HepG2 (cell line): Measurements from ENCODE around the gene NEDD8. TPM values are rescaled to one million over a fixed set of nuclear protein-coding genes. Genes with fewer than 3 reads are reported as not detected.

ENCODE experiments used
- ATAC-seq: fragments of 200-7000 bp; cut with Tn5 transposase; 3 replicates; pipeline ENCODE4 v1.9.1; 2020; ENCODE audit warnings: mild to moderate bottlenecking, moderate library complexity
- BruUV-seq: library from RNA; stranded (reverse); fragments of 400-500 nt; replicated peaks from 2 replicates; lab custom pipeline; 2021; lab: Mats Ljungman, UMichigan
- CTCF ChIA-PET: fragments of 300-600 bp; formaldehyde crosslinking; extraction: SDS; loops from one replicate; lab custom pipeline; 2021; ENCODE audit warnings: low total read pairs, inconsistent platforms, low intra/inter-chr PET ratio; lab: Yijun Ruan, JAX
- POLR2A ChIA-PET: fragments of 350-600 bp; sonication (Branson Sonifier 250); formaldehyde crosslinking; loops from one replicate; lab custom pipeline; 2020; ENCODE audit warnings: antibody characterized with exemption, inconsistent platforms; lab: Yijun Ruan, JAX
- DNase-seq: peaks from one replicate; pipeline ENCODE4 v3.0.0-alpha.2; 2015; ENCODE audit warnings: low spot score
- FAIRE-seq: peaks from 3 replicates; lab custom pipeline; 2011; peaks lifted over from hg19 to GRCh38; lab: Jason Lieb, UNC
- H2AFZ ChIP-seq: one replicate; pipeline ENCODE4 v1.6.1; 2011; ENCODE audit warnings: low read length, inconsistent platforms
- H3K27ac ChIP-seq: fragments of 300-600 bp; 3 replicates; pipeline ENCODE4 v1.8.0; 2011; ENCODE audit warnings: mixed run types, mild to moderate bottlenecking, mixed read lengths, low read length, inconsistent platforms; ENCODE audit not compliant: insufficient read depth; ENCODE audit errors: extremely low read length
- H3K27me3 ChIP-seq, 2 experiments: fragments of 200-600 bp in 1 of 2; 2 replicates in 1 of 2; 3 replicates in 1 of 2; pipeline versions ENCODE4 v1.6.0 to v1.8.0; 2011; ENCODE audit warnings: low read length in 2 of 2, mild to moderate bottlenecking in 2 of 2, moderate library complexity in 2 of 2, inconsistent platforms in 1 of 2; ENCODE audit not compliant: insufficient read depth in 2 of 2, control insufficient read depth in 1 of 2
- H3K36me3 ChIP-seq, 2 experiments: fragments of 200-600 bp in 1 of 2; replicated peaks in 1 of 2; 2 replicates in 1 of 2; 3 replicates in 1 of 2; pipeline versions ENCODE4 v1.5.1 to v1.8.0; 2011; ENCODE audit warnings: low read length in 2 of 2, inconsistent platforms in 1 of 2; ENCODE audit not compliant: insufficient read depth in 2 of 2, control insufficient read depth in 1 of 2
- H3K4me1 ChIP-seq: 2 replicates; pipeline ENCODE4 v1.5.1; 2012; ENCODE audit warnings: low read length, inconsistent platforms; ENCODE audit not compliant: insufficient read depth
- H3K4me2 ChIP-seq: 2 replicates; pipeline ENCODE4 v1.6.0; 2011; ENCODE audit warnings: low read depth, low read length, inconsistent platforms
- H3K4me3 ChIP-seq, 3 experiments: fragments of 200-600 bp in 1 of 3; sonication (generic), shearing (Covaris generic) in 1 of 3; replicated peaks in 1 of 3; 2 replicates each; pipeline ENCODE4 v1.5.1; 2011 to 2016; ENCODE audit warnings: low read length in 3 of 3, inconsistent platforms in 2 of 3, low read depth in 2 of 3, mild to moderate bottlenecking in 2 of 3, control low read depth in 1 of 3, mixed read lengths in 1 of 3; ENCODE audit not compliant: insufficient read depth in 1 of 3
- H3K79me2 ChIP-seq: one replicate; pipeline ENCODE4 v1.6.1; 2011; ENCODE audit warnings: low read length, inconsistent platforms; ENCODE audit not compliant: insufficient read depth
- H3K9ac ChIP-seq: 2 replicates; pipeline ENCODE4 v1.6.0; 2011; ENCODE audit warnings: mild to moderate bottlenecking, low read depth, low read length, inconsistent platforms; ENCODE audit not compliant: insufficient read depth
- H3K9me3 ChIP-seq: 2 replicates; pipeline ENCODE4 v1.5.1; 2012; ENCODE audit warnings: mild to moderate bottlenecking, low read length
- H4K20me1 ChIP-seq: 2 replicates; pipeline ENCODE4 v1.6.0; 2011; ENCODE audit warnings: inconsistent platforms, mild to moderate bottlenecking, low read length, moderate library complexity; ENCODE audit not compliant: insufficient read depth
- AKAP8 ChIP-seq: sonication (generic); formaldehyde crosslinking; IDR thresholded peaks from 2 replicates; pipeline ENCODE4 v1.5.1; 2020; ENCODE audit warnings: mild to moderate bottlenecking, missing genetic modification reagents
- FOXK2 ChIP-seq: fragments of 450-650 bp; IDR thresholded peaks from 2 replicates; pipeline ENCODE4 v1.6.1; 2016
- HIC2 ChIP-seq: sonication (generic); formaldehyde crosslinking; IDR thresholded peaks from 2 replicates; pipeline ENCODE4 v1.9.0; 2022; ENCODE audit warnings: low read depth, missing genetic modification reagents
- IRF9 ChIP-seq: sonication (generic); formaldehyde crosslinking; IDR thresholded peaks from 2 replicates; pipeline ENCODE4 v1.8.0; 2022; ENCODE audit warnings: missing genetic modification reagents, mild to moderate bottlenecking, borderline replicate concordance
- SALL1 ChIP-seq: sonication (generic); formaldehyde crosslinking; IDR thresholded peaks from 2 replicates; pipeline ENCODE4 v1.8.0; 2022; ENCODE audit warnings: mild to moderate bottlenecking, missing genetic modification reagents
- SIX1 ChIP-seq: sonication (generic); formaldehyde crosslinking; IDR thresholded peaks from 2 replicates; pipeline ENCODE4 v1.4.0; 2020; ENCODE audit warnings: missing genetic modification reagents, borderline replicate concordance
- TSC22D2 ChIP-seq: sonication (generic); formaldehyde crosslinking; IDR thresholded peaks from 2 replicates; pipeline ENCODE4 v1.5.1; 2020; ENCODE audit warnings: missing genetic modification reagents, mild to moderate bottlenecking, borderline replicate concordance
- ZMYM3 ChIP-seq: sonication (generic); formaldehyde crosslinking; IDR thresholded peaks from 2 replicates; pipeline ENCODE4 v1.5.1; 2020; ENCODE audit warnings: mild to moderate bottlenecking, missing genetic modification reagents
- ZNF30 ChIP-seq: sonication (generic); formaldehyde crosslinking; IDR thresholded peaks from 2 replicates; pipeline ENCODE4 v1.5.0; 2020; ENCODE audit warnings: mild to moderate bottlenecking, missing genetic modification reagents
- ZNF782 ChIP-seq: sonication (generic); formaldehyde crosslinking; IDR thresholded peaks from 2 replicates; pipeline ENCODE4 v1.4.0; 2020; ENCODE audit warnings: missing genetic modification reagents, mild to moderate bottlenecking, borderline replicate concordance
- ZNF879 ChIP-seq: sonication (generic); formaldehyde crosslinking; IDR thresholded peaks from 2 replicates; pipeline ENCODE4 v1.8.1; 2023; ENCODE audit warnings: missing genetic modification reagents
- WGBS: methylation state at CpG from one replicate; pipeline ENCODE4 v1.1.6; 2017; ENCODE audit warnings: low lambda C conversion rate; 5-methylcytosine and 5-hydroxymethylcytosine counted together
- in situ Hi-C: cut with HindIII; loops from 2 replicates; pipeline ENCODE4 v1.10.0; 2017; ENCODE audit warnings: low pct_unique_long_range_greater_than_20kb; ENCODE audit not compliant: extremely low pct_ligation_motif_present
- intact Hi-C: fragments of 100-400 bp; cut with micrococcal nuclease; formaldehyde crosslinking; loops from one replicate; pipeline ENCODE4 v1.10.0; 2022; ENCODE audit not compliant: unreplicated experiment
- polyA plus RNA-seq, 8 experiments: library from polyadenylated mRNA; depleted of rRNA in 3 of 8; stranded (reverse) in 7 of 8; unstranded in 1 of 8; fragments of >200 nt; fragmentation: Illumina TruSeq in 4 of 8; extraction: Trizol in 4 of 8; gene quantifications; 2 replicates each; pipeline versions ENCODE4 v1.2.1 to v1.2.3, GENCODE V29; 2011 to 2016; ENCODE audit warnings: low read depth in 4 of 8, missing spikeins in 1 of 8, mixed read lengths in 1 of 8; ENCODE audit not compliant: insufficient read depth in 1 of 8
- total RNA-seq, 5 experiments: library from RNA; depleted of rRNA; stranded (reverse); fragments of >200 nt; fragmentation: Illumina TruSeq; extraction: Trizol; gene quantifications; 2 replicates each; pipeline ENCODE4 v1.2.3, GENCODE V29; 2016; ENCODE audit warnings: low read depth in 1 of 5
- TF ChIP-seq, protein P1 (sequence below): sonication (generic); formaldehyde crosslinking; IDR thresholded peaks from 2 replicates; pipeline ENCODE4; 2020; ENCODE audit warnings: missing genetic modification reagents, mild to moderate bottlenecking, borderline replicate concordance
- TF ChIP-seq, protein P2 (sequence below), 2 experiments: sonication (generic) in 1 of 2; formaldehyde crosslinking in 1 of 2; IDR thresholded peaks; 2 replicates each; pipeline versions ENCODE4 v1.5.1 to v1.6.1; 2011 to 2020; ENCODE audit warnings: borderline replicate concordance in 1 of 2, low read depth in 1 of 2, low read length in 1 of 2, mild to moderate bottlenecking in 1 of 2, missing genetic modification reagents in 1 of 2, moderate library complexity in 1 of 2

The NEDD8 gene
- total and polyA plus RNA-seq, 2 of the 13 experiments (the other 11 are each of a cell fraction or from before 2014, with no cell fraction given), result 535 to 713 TPM

DNA sequence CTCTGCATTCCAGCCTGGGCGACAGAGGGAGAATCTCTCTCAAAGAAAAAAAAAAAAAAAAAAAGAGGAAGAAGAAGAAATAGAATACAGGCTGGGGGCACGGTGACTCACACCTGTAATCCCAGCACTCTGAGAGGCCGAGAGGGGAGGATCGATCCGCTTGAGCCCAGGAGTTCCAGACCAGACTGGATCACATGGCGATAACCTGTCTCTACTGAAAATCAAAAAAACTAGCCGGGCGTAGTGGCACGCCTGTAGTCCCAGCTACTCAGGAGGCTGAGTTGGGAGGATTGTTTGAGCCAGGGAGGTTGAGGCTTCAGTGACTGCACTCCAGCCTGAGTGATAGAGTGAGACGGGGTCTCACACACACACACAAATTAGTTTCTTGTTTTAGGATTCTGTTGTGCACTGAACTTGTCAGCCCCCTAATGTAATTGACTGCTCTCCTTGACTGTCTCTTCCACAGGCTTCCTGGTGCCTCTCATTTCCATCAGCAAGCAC lies 11.2 kb upstream of the NEDD8 start:
- intact Hi-C loops (loop anchor here (1.0 to 2.0 kb wide), 5 partner anchors 28 to 187 kb away; partner anchors contain the start of genes IPO4 and RABGGTA), in situ Hi-C loops (loop anchor here (5.0 to 10.0 kb wide), 2 partner anchors 54 to 191 kb away; partner anchors contain the start of genes DHRS1 and NOP9)
- Histone ChIP-seq H3K4me3 (peak overlapping the region; percentile 47 to 81 (median 71)), H3K9me3 (no peaks in the 10 kb centered on the region), H3K79me2 (peaks cover 11% of the 10 kb centered on the region), H3K27ac (peak overlapping the region; percentile 91), H3K4me2 (peak overlapping the region; percentile 87), H2AFZ (peak overlapping the region; percentile 58), H3K36me3 (peaks cover 18 to 28% of the 10 kb centered on the region in 2 experiments), H3K9ac (peak overlapping the region; percentile 77), H4K20me1 (0 out of 2 replicates have a peak, but pooled peaks cover 3% of the 10 kb centered on the region), H3K4me1 (peaks cover 47% of the 10 kb centered on the region), H3K27me3 (no peaks in the 10 kb centered on the region; a peak in 1 of 5 replicates)
- ChIA-PET CTCF (interaction anchor here (1.3 to 5.4 kb wide), 9 partner anchors 9 to 188 kb away, joined by 3 to 217 read pairs (median 7); partner anchors contain the start of genes CIDEB, DHRS1, MDP1 and NOP9), POLR2A (interaction anchor here (0.7 to 18.0 kb wide), 42 partner anchors 9 to 937 kb away, joined by 3 to 850 read pairs (median 20); partner anchors contain the start of genes BCL2L2, CBLN3, CHMP4A and CIDEB)
- BruUV-seq, result no TSS peak
- FAIRE-seq, result peak; percentile 15
- peak; percentile 72 for DNase-seq
- WGBS, result 29% methylated on average over 10 of the region's 10 CpGs
- ATAC-seq, result peak; percentile 12
- TF ChIP-seq SALL1 (CRISPR knock-in tag) (peak; percentile 45; the same call in 1 of the 2 replicates), SIX1 (no peak), ZNF879 (CRISPR knock-in tag) (no peak), AKAP8 (CRISPR knock-in tag) (peak; percentile 3), ZNF30 (0 out of 2 replicates have a peak, but pooled peaks have one; percentile 11), ZMYM3 (CRISPR knock-in tag) (peak; percentile 76), ZNF782 (CRISPR knock-in tag) (0 out of 2 replicates have a peak, but pooled peaks have one; percentile 8), IRF9 (no peak), HIC2 (CRISPR knock-in tag) (peak; percentile 51), FOXK2 (no peak), TSC22D2 (CRISPR knock-in tag) (0 out of 2 replicates have a peak, but pooled peaks have one; percentile 53)
- TF ChIP-seq, protein P1, sequence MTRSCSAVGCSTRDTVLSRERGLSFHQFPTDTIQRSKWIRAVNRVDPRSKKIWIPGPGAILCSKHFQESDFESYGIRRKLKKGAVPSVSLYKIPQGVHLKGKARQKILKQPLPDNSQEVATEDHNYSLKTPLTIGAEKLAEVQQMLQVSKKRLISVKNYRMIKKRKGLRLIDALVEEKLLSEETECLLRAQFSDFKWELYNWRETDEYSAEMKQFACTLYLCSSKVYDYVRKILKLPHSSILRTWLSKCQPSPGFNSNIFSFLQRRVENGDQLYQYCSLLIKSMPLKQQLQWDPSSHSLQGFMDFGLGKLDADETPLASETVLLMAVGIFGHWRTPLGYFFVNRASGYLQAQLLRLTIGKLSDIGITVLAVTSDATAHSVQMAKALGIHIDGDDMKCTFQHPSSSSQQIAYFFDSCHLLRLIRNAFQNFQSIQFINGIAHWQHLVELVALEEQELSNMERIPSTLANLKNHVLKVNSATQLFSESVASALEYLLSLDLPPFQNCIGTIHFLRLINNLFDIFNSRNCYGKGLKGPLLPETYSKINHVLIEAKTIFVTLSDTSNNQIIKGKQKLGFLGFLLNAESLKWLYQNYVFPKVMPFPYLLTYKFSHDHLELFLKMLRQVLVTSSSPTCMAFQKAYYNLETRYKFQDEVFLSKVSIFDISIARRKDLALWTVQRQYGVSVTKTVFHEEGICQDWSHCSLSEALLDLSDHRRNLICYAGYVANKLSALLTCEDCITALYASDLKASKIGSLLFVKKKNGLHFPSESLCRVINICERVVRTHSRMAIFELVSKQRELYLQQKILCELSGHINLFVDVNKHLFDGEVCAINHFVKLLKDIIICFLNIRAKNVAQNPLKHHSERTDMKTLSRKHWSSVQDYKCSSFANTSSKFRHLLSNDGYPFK (CRISPR knock-in tag), result no peak; the same call in 1 of the 2 replicates
- TF ChIP-seq, protein P2, sequence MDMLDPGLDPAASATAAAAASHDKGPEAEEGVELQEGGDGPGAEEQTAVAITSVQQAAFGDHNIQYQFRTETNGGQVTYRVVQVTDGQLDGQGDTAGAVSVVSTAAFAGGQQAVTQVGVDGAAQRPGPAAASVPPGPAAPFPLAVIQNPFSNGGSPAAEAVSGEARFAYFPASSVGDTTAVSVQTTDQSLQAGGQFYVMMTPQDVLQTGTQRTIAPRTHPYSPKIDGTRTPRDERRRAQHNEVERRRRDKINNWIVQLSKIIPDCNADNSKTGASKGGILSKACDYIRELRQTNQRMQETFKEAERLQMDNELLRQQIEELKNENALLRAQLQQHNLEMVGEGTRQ (IDR thresholded peaks at IDR 0.05; ENCODE audit: low read depth, low read length), result peak; percentile 22; the same call in 1 of the 2 replicates
- TF ChIP-seq, protein P2 (CRISPR knock-in tag; IDR thresholded peaks at IDR 0.05; ENCODE audit: borderline replicate concordance), result 0 out of 2 replicates have a peak, but pooled peaks have one; percentile 10
